C4-2B (cell line): ENCODE results near the gene OR52A1.

ENCODE experiments used
- CTCF ChIP-seq: fragments of 450-650 bp; conservative IDR thresholded peaks from 2 replicates; pipeline ENCODE4 v1.5.1; 2017; ENCODE audit warnings: mild to moderate bottlenecking
- ZFX ChIP-seq: fragments of 450-650 bp; IDR thresholded peaks from 2 replicates; pipeline ENCODE4 v1.6.1; 2017

GRCh38 chr11:5154657-5155056, at the start of gene OR52A1:
- TF ChIP-seq CTCF (no peak), ZFX (no peak)
